GM23338 (cell line): Measurements from ENCODE around the gene PYGO2. TPM values are rescaled to one million over a fixed set of nuclear protein-coding genes. Genes with fewer than 3 reads are reported as not detected.

Experiments
- ATAC-seq: fragments of 200-7000 bp; cut with Tn5 transposase; 3 replicates; pipeline ENCODE4 v1.9.1; 2020
- DNase-seq: peaks from one replicate; pipeline ENCODE4 v3.0.0-alpha.2; 2015; ENCODE audit warnings: low spot score
- H2AFZ ChIP-seq: fragments of 200-600 bp; sonication (generic); 2 replicates; pipeline ENCODE4 v1.8.0; 2016; ENCODE audit warnings: antibody characterized with exemption, mild to moderate bottlenecking, moderate library complexity
- H3F3A ChIP-seq: fragments of 200-600 bp; sonication (generic); replicated peaks from 2 replicates; pipeline ENCODE4 v1.8.0; 2017; ENCODE audit warnings: antibody characterized with exemption, mixed run types, low read depth
- H3K27ac ChIP-seq: fragments of 200-600 bp; sonication (generic); 2 replicates; pipeline ENCODE4 v1.6.1; 2016; ENCODE audit warnings: low read depth
- H3K27me3 ChIP-seq: fragments of 200-600 bp; sonication (generic); 2 replicates; pipeline ENCODE4 v1.8.0; 2016; ENCODE audit warnings: mild to moderate bottlenecking, mixed run types, moderate library complexity; ENCODE audit not compliant: insufficient read depth
- H3K36me3 ChIP-seq: fragments of 200-600 bp; sonication (generic); 2 replicates; pipeline ENCODE4 v1.8.0; 2016; ENCODE audit warnings: mild to moderate bottlenecking; ENCODE audit not compliant: insufficient read depth
- H3K4me1 ChIP-seq: fragments of 200-600 bp; sonication (generic); 2 replicates; pipeline ENCODE4 v1.8.0; 2016; ENCODE audit warnings: mild to moderate bottlenecking, moderate library complexity; ENCODE audit not compliant: insufficient read depth
- H3K4me2 ChIP-seq: fragments of 200-600 bp; sonication (generic); 2 replicates; pipeline ENCODE4 v1.7.1; 2017; ENCODE audit warnings: mixed run types
- H3K4me3 ChIP-seq: fragments of 200-600 bp; sonication (generic); 2 replicates; pipeline ENCODE4 v1.6.1; 2016; ENCODE audit warnings: mixed run types
- H3K79me2 ChIP-seq: fragments of 200-600 bp; sonication (generic); replicated peaks from 2 replicates; pipeline ENCODE4 v1.8.0; 2017; ENCODE audit warnings: mild to moderate bottlenecking; ENCODE audit not compliant: insufficient read depth
- H3K9me2 ChIP-seq: fragments of 200-600 bp; sonication (generic); 2 replicates; pipeline ENCODE4 v1.8.0; 2017; ENCODE audit not compliant: insufficient read depth
- H4K20me1 ChIP-seq: fragments of 200-600 bp; sonication (generic); replicated peaks from 2 replicates; pipeline ENCODE4 v1.8.0; 2017; ENCODE audit warnings: mild to moderate bottlenecking; ENCODE audit not compliant: insufficient read depth
- H3K27ac Mint-ChIP-seq: 2 replicates; pipeline ENCODE4 v1.8.0; 2020; ENCODE audit warnings: inconsistent platforms, mild to moderate bottlenecking, moderate library complexity, mixed read lengths
- H3K27me3 Mint-ChIP-seq: 3 replicates; pipeline ENCODE4 v1.8.0; 2022; ENCODE audit warnings: low read depth, mild to moderate bottlenecking, moderate library complexity, mixed read lengths, inconsistent platforms; ENCODE audit not compliant: insufficient read depth, poor library complexity
- H3K36me3 Mint-ChIP-seq: 3 replicates; pipeline ENCODE4 v1.8.0; 2021; ENCODE audit warnings: low read depth, mild to moderate bottlenecking, inconsistent platforms, moderate library complexity, mixed read lengths
- H3K4me1 Mint-ChIP-seq: 3 replicates; pipeline ENCODE4 v1.8.0; 2020; ENCODE audit warnings: mild to moderate bottlenecking, inconsistent platforms, mixed read lengths
- H3K4me3 Mint-ChIP-seq: 3 replicates; pipeline ENCODE4 v1.8.0; 2021; ENCODE audit warnings: moderate library complexity, mild to moderate bottlenecking, inconsistent platforms, mixed read lengths
- H3K9me3 Mint-ChIP-seq: 3 replicates; pipeline ENCODE4 v1.8.0; 2020; ENCODE audit warnings: moderate library complexity, mild to moderate bottlenecking, inconsistent platforms, mixed read lengths
- CREB1 ChIP-seq: fragments of 250-450 bp; sonication (Bioruptor Pico); IDR thresholded peaks from 2 replicates; pipeline ENCODE4 v1.5.0; 2020; ENCODE audit warnings: low read depth, mild to moderate bottlenecking, moderate library complexity
- CTCF ChIP-seq, 2 experiments: fragments of 200-600 bp in 1 of 2; sonication (generic) in 1 of 2; conservative IDR thresholded peaks; 2 replicates each; pipeline versions ENCODE4 v1.5.1 to v1.6.1; 2016 to 2017; ENCODE audit warnings: antibody characterized with exemption in 2 of 2, low read depth in 2 of 2, mild to moderate bottlenecking in 2 of 2, moderate library complexity in 1 of 2
- ETS1 ChIP-seq: IDR thresholded peaks from 2 replicates; pipeline ENCODE4 v1.6.1; 2016; ENCODE audit warnings: antibody characterized with exemption
- EZH2 ChIP-seq: fragments of 200-600 bp; sonication (generic); IDR thresholded peaks from one replicate; pipeline ENCODE4 v1.8.0; 2017; ENCODE audit warnings: antibody characterized with exemption, mild to moderate bottlenecking, low read depth; ENCODE audit not compliant: unreplicated experiment
- JUNB ChIP-seq: IDR thresholded peaks from one replicate; pipeline ENCODE4 v1.6.1; 2016; ENCODE audit warnings: antibody characterized with exemption; ENCODE audit not compliant: unreplicated experiment
- NANOG ChIP-seq: IDR thresholded peaks from 2 replicates; pipeline ENCODE4 v1.6.1; 2016; ENCODE audit warnings: antibody characterized with exemption, borderline replicate concordance
- STAT1 ChIP-seq: IDR thresholded peaks from one replicate; pipeline ENCODE4 v1.6.1; 2016; ENCODE audit warnings: antibody characterized with exemption; ENCODE audit not compliant: unreplicated experiment
- ZNF114 ChIP-seq: fragments of 250-450 bp; sonication (Bioruptor Pico); IDR thresholded peaks from 2 replicates; pipeline ENCODE4 v1.5.0; 2020; ENCODE audit warnings: mild to moderate bottlenecking, moderate library complexity
- ZNF331 ChIP-seq: fragments of 250-450 bp; sonication (Bioruptor Pico); IDR thresholded peaks from 2 replicates; pipeline ENCODE4 v1.5.0; 2020; ENCODE audit warnings: low read depth, mild to moderate bottlenecking, moderate library complexity
- polyA plus RNA-seq: library from polyadenylated mRNA; unstranded; fragments of >200 nt; fragmentation: Nextera tagmentation; extraction: Ambion mirVana; gene quantifications from 2 replicates; pipeline ENCODE4 v1.2.1, GENCODE V29; 2016
- total RNA-seq: library from RNA; depleted of rRNA; stranded (reverse); fragments of >200 nt; shearing (Covaris generic); gene quantifications from 2 replicates; pipeline ENCODE4 v1.2.3, GENCODE V29; 2014

PYGO2 gene
- total and polyA plus RNA-seq, 2 experiments from 2014 or later = 11.0 to 29.0 TPM

- ATAC-seq = no peak
Measured at GRCh38 chr1:154953611-154954038, 8.0 kb downstream of the PYGO2 start.

GRCh38 chr1:154952664-154953063 lies 8.9 kb downstream of the PYGO2 start:
- Mint-ChIP-seq H3K4me1 (peaks cover 49% of the 10 kb centered on the region), H3K27ac (no peak overlapping the region), H3K4me3 (no peak overlapping the region; the same call in 2 of the 3 replicates), H3K27me3 (peaks cover 31% of the 10 kb centered on the region), H3K36me3 (peaks cover under 1% of the 10 kb centered on the region; the same call in 2 of the 3 replicates), H3K9me3 (no peaks in the 10 kb centered on the region)
- H3F3A ChIP-seq = peaks cover 10% of the 10 kb centered on the region
- H3K27ac ChIP-seq = no peak overlapping the region
- ATAC-seq = no peak
- H3K36me3 ChIP-seq = no peaks in the 10 kb centered on the region
- no peaks in the 10 kb centered on the region for H3K27me3 ChIP-seq
- H4K20me1 ChIP-seq = peaks cover 9% of the 10 kb centered on the region; the same call in 1 of the 2 replicates
- DNase-seq = no peak
- H3K9me2 ChIP-seq = no peaks in the 10 kb centered on the region
- no peak overlapping the region for H2AFZ ChIP-seq
- no peak overlapping the region for H3K4me2 ChIP-seq
- no peaks in the 10 kb centered on the region for H3K79me2 ChIP-seq
- H3K4me3 ChIP-seq = no peak overlapping the region
- peaks cover 25% of the 10 kb centered on the region for H3K4me1 ChIP-seq
- TF ChIP-seq EZH2 = no peak
- TF ChIP-seq STAT1 = no peak
- no peak for TF ChIP-seq NANOG
- TF ChIP-seq CREB1 (CRISPR knock-in tag) = no peak
- TF ChIP-seq ETS1 = no peak
- TF ChIP-seq ZNF114 (CRISPR knock-in tag) = no peak
- TF ChIP-seq JUNB = no peak
- no peak for TF ChIP-seq CTCF (conservative IDR thresholded peaks at IDR 0.05; ENCODE audit: low read depth in 2 of 2)

More at GRCh38 chr1:154953611-154954038, 8.0 kb downstream of the PYGO2 start:
- peaks cover 55% of the 10 kb centered on the region for H3K4me1 Mint-ChIP-seq
- Histone ChIP-seq H3K27ac (no peak overlapping the region), H3K4me2 (no peak overlapping the region), H3K27me3 (no peaks in the 10 kb centered on the region), H3K36me3 (no peaks in the 10 kb centered on the region), H3K9me2 (no peaks in the 10 kb centered on the region), H3K4me3 (no peak overlapping the region), H3K79me2 (no peaks in the 10 kb centered on the region), H4K20me1 (peaks cover 9% of the 10 kb centered on the region; the same call in 1 of the 2 replicates), H3F3A (peaks cover 14% of the 10 kb centered on the region), H2AFZ (no peak overlapping the region), H3K4me1 (peaks cover 30% of the 10 kb centered on the region)
- no peak overlapping the region for H3K4me3 Mint-ChIP-seq
- H3K27ac Mint-ChIP-seq = peak overlapping the region; percentile 85; the same call in 1 of the 2 replicates
- H3K9me3 Mint-ChIP-seq = no peaks in the 10 kb centered on the region
- H3K36me3 Mint-ChIP-seq = peaks cover 7% of the 10 kb centered on the region; the same call in 2 of the 3 replicates
- peaks cover 33% of the 10 kb centered on the region for H3K27me3 Mint-ChIP-seq
- TF ChIP-seq ZNF331 (no peak), CREB1 (CRISPR knock-in tag) (no peak), CTCF (conservative IDR thresholded peaks at IDR 0.05; ENCODE audit: low read depth in 2 of 2) (no peak), JUNB (no peak)
- no peak for DNase-seq
